DMS53 (cell line): Measurements from ENCODE around the gene ARHGEF26.

Experiments used
- DNase-seq: peaks from one replicate; lab custom pipeline; 2025; lab: John Stamatoyannopoulos, UW

ARHGEF26 gene

GRCh38 chr3:154210986-154211385 lies 89.8 kb downstream of the ARHGEF26 start:
- DNase-seq, result no peak

- DNase-seq, result no peak
These were observed 93.1 kb downstream of the ARHGEF26 start for GRCh38 chr3:154214306-154214705.

- no peak for DNase-seq
These were observed 96.5 kb downstream of the ARHGEF26 start for GRCh38 chr3:154217671-154218070.

GRCh38 chr3:154218728-154219127 lies 97.5 kb downstream of the ARHGEF26 start:
- no peak for DNase-seq

- DNase-seq, result no peak
These were observed 99.3 kb downstream of the ARHGEF26 start for GRCh38 chr3:154220462-154220861.

- no peak for DNase-seq
These were observed 102.3 kb downstream of the ARHGEF26 start for GRCh38 chr3:154223519-154223918.

- DNase-seq, result no peak
These were observed 103.2 kb downstream of the ARHGEF26 start for GRCh38 chr3:154224366-154224765.

- no peak for DNase-seq
These were observed 103.7 kb downstream of the ARHGEF26 start for GRCh38 chr3:154224866-154225265.

- DNase-seq, result no peak
These were observed 104.3 kb downstream of the ARHGEF26 start for GRCh38 chr3:154225536-154225935.

GRCh38 chr3:154227531-154227930 lies 106.3 kb downstream of the ARHGEF26 start:
- DNase-seq, result no peak

- DNase-seq, result no peak
These were observed 107.5 kb downstream of the ARHGEF26 start for GRCh38 chr3:154228561-154229216.

- DNase-seq, result no peak
These were observed 108.0 kb downstream of the ARHGEF26 start for GRCh38 chr3:154229217-154229590.

- no peak for DNase-seq
These were observed 114.1 kb downstream of the ARHGEF26 start for GRCh38 chr3:154235330-154235729.

- no peak for DNase-seq
These were observed 115.1 kb downstream of the ARHGEF26 start for GRCh38 chr3:154236331-154236730.

- no peak for DNase-seq
These were observed 119.0 kb downstream of the ARHGEF26 start for GRCh38 chr3:154240235-154240634.

GRCh38 chr3:154241496-154241895 lies 120.3 kb downstream of the ARHGEF26 start:
- no peak for DNase-seq

GRCh38 chr3:154242766-154243165 lies 121.6 kb downstream of the ARHGEF26 start:
- no peak for DNase-seq

- no peak for DNase-seq
These were observed 122.2 kb downstream of the ARHGEF26 start for GRCh38 chr3:154243353-154243752.

- DNase-seq, result no peak
These were observed 123.5 kb downstream of the ARHGEF26 start for GRCh38 chr3:154244644-154245043.

GRCh38 chr3:154247806-154248415 lies 126.7 kb downstream of the ARHGEF26 start:
- DNase-seq, result no peak

- DNase-seq, result no peak
These were observed 129.1 kb downstream of the ARHGEF26 start for GRCh38 chr3:154250291-154250690.

- no peak for DNase-seq
These were observed 130.4 kb downstream of the ARHGEF26 start for GRCh38 chr3:154251610-154252009.

- peak; percentile 86 for DNase-seq
These were observed 131.8 kb downstream of the ARHGEF26 start for GRCh38 chr3:154252759-154253638.
